GM23338 (cell line): Measurements from ENCODE around the gene TNNC1.

Experiments
- CTCF ChIP-seq, 2 experiments: fragments of 200-600 bp in 1 of 2; sonication (generic) in 1 of 2; conservative IDR thresholded peaks; 2 replicates each; pipeline versions ENCODE4 v1.5.1 to v1.6.1; 2016 to 2017; ENCODE audit warnings: antibody characterized with exemption in 2 of 2, low read depth in 2 of 2, mild to moderate bottlenecking in 2 of 2, moderate library complexity in 1 of 2
- EZH2 ChIP-seq: fragments of 200-600 bp; sonication (generic); IDR thresholded peaks from one replicate; pipeline ENCODE4 v1.8.0; 2017; ENCODE audit warnings: antibody characterized with exemption, mild to moderate bottlenecking, low read depth; ENCODE audit not compliant: unreplicated experiment

- no peak for TF ChIP-seq CTCF (conservative IDR thresholded peaks at IDR 0.05; ENCODE audit: low read depth in 2 of 2)
- TF ChIP-seq EZH2: no peak
Measured at GRCh38 chr3:52432691-52433141, 21.1 kb downstream of the TNNC1 start.
